Measurements from ENCODE around the gene STRADB. TPM values are rescaled to one million over a fixed set of nuclear protein-coding genes. Genes with fewer than 3 reads are reported as not detected.

STRADB gene
- polyA plus RNA-seq, 3 donors: 6.9 to 25.6 (median 22.0) TPM

DNA sequence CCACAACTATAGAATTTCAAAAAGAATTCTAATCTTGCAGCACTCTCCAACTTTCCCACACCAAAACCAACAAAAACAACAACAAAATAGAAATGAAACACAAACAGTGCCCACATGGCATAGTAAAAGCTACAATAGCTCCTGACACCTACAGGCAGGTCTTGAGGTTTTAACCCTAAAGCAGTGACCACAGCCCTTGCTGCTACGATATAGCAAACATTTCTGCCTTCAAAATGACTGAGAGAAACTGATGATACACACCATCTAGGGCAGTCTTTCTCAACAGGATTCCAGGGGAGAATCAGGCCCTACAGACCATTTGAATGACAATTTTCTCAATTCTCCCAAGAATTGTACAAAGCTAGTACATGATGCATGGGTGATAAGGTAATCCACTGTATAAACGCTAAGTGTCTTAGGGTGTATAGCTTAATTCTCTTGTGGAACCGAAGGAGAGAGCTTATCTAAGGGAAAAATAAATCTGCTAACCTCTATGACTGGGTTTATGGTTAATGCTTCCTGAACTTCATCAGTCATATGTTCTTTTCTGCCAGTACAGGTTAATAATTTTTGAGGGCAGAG, 46.8 kb upstream of the STRADB start:
- no peak overlapping the region for H3K4me2 ChIP-seq (replicated peaks; ENCODE audit: extremely low read depth, low read length, poor library complexity, severe bottlenecking)
- 57% methylated on average over 1 of the region's 3 CpGs for WGBS (ENCODE audit: insufficient coverage)
- H3K27ac ChIP-seq (ENCODE audit: low read depth in 1 of 2, low read length in 2 of 2): no peak overlapping the region
- H3K9me3 ChIP-seq (replicated peaks in 1 of 2; ENCODE audit: control insufficient read depth in 1 of 2, insufficient read depth in 1 of 2, low read length in 2 of 2): no peaks in the 10 kb centered on the region
- no peak overlapping the region for H3K4me3 Mint-ChIP-seq
- H2AFZ ChIP-seq (ENCODE audit: insufficient read depth, low read depth, low read length, poor library complexity, severe bottlenecking): no peak overlapping the region
- H3K36me3 ChIP-seq (replicated peaks in 1 of 2; ENCODE audit: control insufficient read depth in 1 of 2, insufficient read depth in 2 of 2, low read length in 2 of 2): peaks cover 5 to 31% of the 10 kb centered on the region in 2 donors
- peaks cover 0 to 2% (median 0%) of the 10 kb centered on the region in 3 donors for H3K27me3 Mint-ChIP-seq (ENCODE audit: low read depth in 3 of 3)
- peaks cover 3 to 9% of the 10 kb centered on the region in 2 donors for H3K4me1 ChIP-seq (ENCODE audit: control insufficient read depth in 1 of 2, insufficient read depth in 2 of 2, low read length in 2 of 2)
- H3K79me2 ChIP-seq (ENCODE audit: insufficient read depth, low read length): no peaks in the 10 kb centered on the region
- H4K20me1 ChIP-seq (ENCODE audit: insufficient read depth, low read length): no peaks in the 10 kb centered on the region
- DNase-seq: no peak
- TF ChIP-seq, protein P1, sequence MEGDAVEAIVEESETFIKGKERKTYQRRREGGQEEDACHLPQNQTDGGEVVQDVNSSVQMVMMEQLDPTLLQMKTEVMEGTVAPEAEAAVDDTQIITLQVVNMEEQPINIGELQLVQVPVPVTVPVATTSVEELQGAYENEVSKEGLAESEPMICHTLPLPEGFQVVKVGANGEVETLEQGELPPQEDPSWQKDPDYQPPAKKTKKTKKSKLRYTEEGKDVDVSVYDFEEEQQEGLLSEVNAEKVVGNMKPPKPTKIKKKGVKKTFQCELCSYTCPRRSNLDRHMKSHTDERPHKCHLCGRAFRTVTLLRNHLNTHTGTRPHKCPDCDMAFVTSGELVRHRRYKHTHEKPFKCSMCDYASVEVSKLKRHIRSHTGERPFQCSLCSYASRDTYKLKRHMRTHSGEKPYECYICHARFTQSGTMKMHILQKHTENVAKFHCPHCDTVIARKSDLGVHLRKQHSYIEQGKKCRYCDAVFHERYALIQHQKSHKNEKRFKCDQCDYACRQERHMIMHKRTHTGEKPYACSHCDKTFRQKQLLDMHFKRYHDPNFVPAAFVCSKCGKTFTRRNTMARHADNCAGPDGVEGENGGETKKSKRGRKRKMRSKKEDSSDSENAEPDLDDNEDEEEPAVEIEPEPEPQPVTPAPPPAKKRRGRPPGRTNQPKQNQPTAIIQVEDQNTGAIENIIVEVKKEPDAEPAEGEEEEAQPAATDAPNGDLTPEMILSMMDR (IDR thresholded peaks at IDR 0.05): no peak
- H3K9me3 Mint-ChIP-seq: no peaks in the 10 kb centered on the region
- H3K36me3 Mint-ChIP-seq: peaks cover 27 to 28% of the 10 kb centered on the region in 2 donors
- H3K4me1 Mint-ChIP-seq: peaks cover 13% of the 10 kb centered on the region
- H3K27ac Mint-ChIP-seq: peak overlapping the region in 1 of 7 donors; percentile 11
- intact Hi-C loops (cut with micrococcal nuclease): no loop called here
- no peaks in the 10 kb centered on the region for H3K27me3 ChIP-seq (ENCODE audit: control insufficient read depth in 2 of 2, insufficient read depth in 2 of 2, low read length in 2 of 2)
- H3K9ac ChIP-seq (ENCODE audit: insufficient read depth, low read length, poor library complexity, severe bottlenecking): no peak overlapping the region
- H3K4me3 ChIP-seq (replicated peaks in 1 of 3; ENCODE audit: low read depth in 2 of 3, low read length in 3 of 3): no peak overlapping the region

DNA sequence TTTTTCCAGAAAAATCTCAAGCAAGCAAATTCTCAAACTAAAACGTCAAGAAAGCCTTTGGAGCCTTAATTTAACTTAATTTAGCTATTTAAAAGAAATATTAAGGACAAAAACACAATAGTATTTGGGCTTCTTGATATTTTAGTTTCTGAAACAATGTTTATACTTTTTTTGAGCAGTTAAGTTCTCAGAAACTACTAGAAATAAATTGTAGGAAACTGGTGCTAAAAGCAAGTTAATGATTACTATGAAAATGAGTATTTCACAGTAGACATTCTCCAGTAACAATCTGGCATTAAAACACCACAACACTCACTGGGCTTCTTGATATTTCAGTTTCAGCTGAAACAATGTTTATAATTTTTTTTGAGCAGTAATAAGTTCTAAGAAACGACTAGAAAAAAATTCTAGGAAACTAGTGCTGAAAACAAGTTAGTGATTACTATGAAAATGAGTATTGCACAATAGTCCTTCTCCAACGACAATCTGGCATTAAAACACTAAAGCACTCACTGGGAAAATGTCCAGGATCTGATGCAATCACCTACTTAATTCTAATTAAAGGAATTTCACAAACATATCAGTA, 45.4 kb upstream of the STRADB start:
- Histone ChIP-seq H3K36me3 (replicated peaks in 1 of 2; ENCODE audit: control insufficient read depth in 1 of 2, insufficient read depth in 2 of 2, low read length in 2 of 2) (peaks cover 3 to 28% of the 10 kb centered on the region in 2 donors), H3K4me2 (replicated peaks; ENCODE audit: extremely low read depth, low read length, poor library complexity, severe bottlenecking) (no peak overlapping the region), H3K79me2 (ENCODE audit: insufficient read depth, low read length) (no peaks in the 10 kb centered on the region), H3K27ac (ENCODE audit: low read depth in 1 of 2, low read length in 2 of 2) (peak overlapping the region in 1 of 2 donors; percentile 13), H4K20me1 (ENCODE audit: insufficient read depth, low read length) (no peaks in the 10 kb centered on the region), H3K9ac (ENCODE audit: insufficient read depth, low read length, poor library complexity, severe bottlenecking) (no peak overlapping the region), H3K4me1 (ENCODE audit: control insufficient read depth in 1 of 2, insufficient read depth in 2 of 2, low read length in 2 of 2) (peaks cover 3 to 9% of the 10 kb centered on the region in 2 donors), H2AFZ (ENCODE audit: insufficient read depth, low read depth, low read length, poor library complexity, severe bottlenecking) (no peak overlapping the region), H3K4me3 (replicated peaks in 1 of 3; ENCODE audit: low read depth in 2 of 3, low read length in 3 of 3) (no peak overlapping the region), H3K9me3 (replicated peaks in 1 of 2; ENCODE audit: control insufficient read depth in 1 of 2, insufficient read depth in 1 of 2, low read length in 2 of 2) (no peaks in the 10 kb centered on the region), H3K27me3 (ENCODE audit: control insufficient read depth in 2 of 2, insufficient read depth in 2 of 2, low read length in 2 of 2) (no peaks in the 10 kb centered on the region)
- DNase-seq: peak in 1 of 3 donors; percentile 4
- peaks cover 0 to 2% (median 0%) of the 10 kb centered on the region in 7 donors for H3K9me3 Mint-ChIP-seq
- intact Hi-C loops (cut with micrococcal nuclease): no loop called here
- peaks cover 0 to 2% (median 0%) of the 10 kb centered on the region in 3 donors for H3K27me3 Mint-ChIP-seq (ENCODE audit: low read depth in 3 of 3)
- peaks cover 22 to 37% of the 10 kb centered on the region in 2 donors for H3K36me3 Mint-ChIP-seq
- WGBS (ENCODE audit: insufficient coverage): no CpG with 5 or more reads among the region's 3 CpGs
- peak overlapping the region in 2 of 7 donors; percentile 12 to 50 for H3K27ac Mint-ChIP-seq
- H3K4me1 Mint-ChIP-seq: peaks cover 13% of the 10 kb centered on the region
- TF ChIP-seq, protein P1 (IDR thresholded peaks at IDR 0.05): no peak
- no peak overlapping the region for H3K4me3 Mint-ChIP-seq

Data from CD14-positive monocyte (primary cell).